Epithelial cell of proximal tubule (primary cell): ENCODE results near the gene YWHAE. TPM values are rescaled to one million over a fixed set of nuclear protein-coding genes. Genes with fewer than 3 reads are reported as not detected.
"Not testable (repeated sequence)": the region's sequence is repeated elsewhere in the genome, so short reads cannot be mapped to it uniquely, and the experiment has no call there.

ENCODE experiments used
- DNase-seq: peaks from one replicate; pipeline ENCODE4 v3.0.0-alpha.2; 2011; ENCODE audit warnings: low read depth
- H3K4me3 ChIP-seq: 2 replicates; pipeline ENCODE4 v1.5.1; 2011; ENCODE audit warnings: low read depth, mild to moderate bottlenecking, low read length
- total RNA-seq: library from RNA; depleted of rRNA; stranded (reverse); fragments of >200 nt; gene quantifications from 2 replicates; pipeline ENCODE4 v1.2.3, GENCODE V29; 2015
- TF ChIP-seq, protein P1 (sequence below): conservative IDR thresholded peaks from 2 replicates; pipeline ENCODE4 v1.5.1; 2012; ENCODE audit warnings: low read depth, mild to moderate bottlenecking, low read length

Gene YWHAE
- total RNA-seq, 1 donor from 2014 or later: 1,239 TPM

DNA sequence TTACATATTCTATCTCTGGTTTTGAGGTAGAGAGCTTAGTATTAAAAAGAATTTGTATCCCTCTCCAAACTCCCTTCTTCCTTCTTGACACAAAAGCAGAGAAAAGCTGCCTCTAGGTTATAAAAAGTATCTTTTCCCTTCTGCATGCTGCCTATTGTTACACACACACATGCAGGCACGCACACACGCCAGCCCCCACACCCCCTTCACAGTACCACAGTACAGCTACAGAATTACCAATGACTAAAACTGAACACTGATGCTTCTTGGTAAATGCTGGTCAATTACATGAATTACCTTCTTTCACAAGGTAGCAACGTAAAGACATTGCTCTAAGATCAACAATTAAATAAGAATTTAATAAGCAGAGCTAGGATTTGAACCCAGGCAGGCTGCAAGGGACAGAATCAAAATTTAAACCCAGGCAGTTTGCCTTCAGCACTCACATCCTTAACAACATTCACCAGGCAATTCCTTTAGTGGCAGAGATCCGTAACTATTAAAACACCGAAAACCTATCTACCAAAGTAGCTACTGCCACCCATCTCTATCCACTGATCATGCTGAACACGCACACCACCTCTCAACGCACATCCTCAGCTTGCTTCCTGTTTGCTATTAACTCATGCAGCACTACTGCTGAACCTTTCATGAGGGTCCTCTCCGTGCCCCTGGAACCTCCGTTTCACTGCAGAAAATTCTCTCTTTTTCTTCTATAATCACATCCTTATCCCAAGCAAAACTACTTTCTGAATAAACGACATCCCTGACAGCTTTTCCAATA, 37.8 kb downstream of the YWHAE start:
- TF ChIP-seq, protein P1, sequence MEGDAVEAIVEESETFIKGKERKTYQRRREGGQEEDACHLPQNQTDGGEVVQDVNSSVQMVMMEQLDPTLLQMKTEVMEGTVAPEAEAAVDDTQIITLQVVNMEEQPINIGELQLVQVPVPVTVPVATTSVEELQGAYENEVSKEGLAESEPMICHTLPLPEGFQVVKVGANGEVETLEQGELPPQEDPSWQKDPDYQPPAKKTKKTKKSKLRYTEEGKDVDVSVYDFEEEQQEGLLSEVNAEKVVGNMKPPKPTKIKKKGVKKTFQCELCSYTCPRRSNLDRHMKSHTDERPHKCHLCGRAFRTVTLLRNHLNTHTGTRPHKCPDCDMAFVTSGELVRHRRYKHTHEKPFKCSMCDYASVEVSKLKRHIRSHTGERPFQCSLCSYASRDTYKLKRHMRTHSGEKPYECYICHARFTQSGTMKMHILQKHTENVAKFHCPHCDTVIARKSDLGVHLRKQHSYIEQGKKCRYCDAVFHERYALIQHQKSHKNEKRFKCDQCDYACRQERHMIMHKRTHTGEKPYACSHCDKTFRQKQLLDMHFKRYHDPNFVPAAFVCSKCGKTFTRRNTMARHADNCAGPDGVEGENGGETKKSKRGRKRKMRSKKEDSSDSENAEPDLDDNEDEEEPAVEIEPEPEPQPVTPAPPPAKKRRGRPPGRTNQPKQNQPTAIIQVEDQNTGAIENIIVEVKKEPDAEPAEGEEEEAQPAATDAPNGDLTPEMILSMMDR: no peak
- DNase-seq: no peak
- no peak overlapping the region for H3K4me3 ChIP-seq

DNA sequence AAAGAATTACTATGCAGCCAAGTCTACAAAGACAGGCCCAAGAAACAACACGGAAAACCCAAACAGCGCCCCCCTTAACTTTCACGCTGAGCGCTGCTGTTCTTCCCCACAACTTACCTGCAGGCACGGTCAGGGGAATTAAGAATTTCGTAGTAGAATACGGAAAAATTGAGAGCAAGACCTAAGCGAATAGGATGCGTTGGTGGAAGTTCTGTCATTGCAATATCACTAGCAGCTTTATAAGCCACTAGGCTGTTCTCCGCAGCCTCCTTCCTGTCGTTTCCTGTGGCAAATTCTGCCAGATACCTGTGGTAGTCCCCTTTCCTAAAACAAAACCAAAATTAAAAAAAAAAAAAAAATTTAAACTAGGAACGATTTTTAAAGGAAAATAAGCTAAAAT, 39.0 kb downstream of the YWHAE start:
- DNase-seq: no peak
- H3K4me3 ChIP-seq: no peak overlapping the region
- TF ChIP-seq, protein P1: no peak

DNA sequence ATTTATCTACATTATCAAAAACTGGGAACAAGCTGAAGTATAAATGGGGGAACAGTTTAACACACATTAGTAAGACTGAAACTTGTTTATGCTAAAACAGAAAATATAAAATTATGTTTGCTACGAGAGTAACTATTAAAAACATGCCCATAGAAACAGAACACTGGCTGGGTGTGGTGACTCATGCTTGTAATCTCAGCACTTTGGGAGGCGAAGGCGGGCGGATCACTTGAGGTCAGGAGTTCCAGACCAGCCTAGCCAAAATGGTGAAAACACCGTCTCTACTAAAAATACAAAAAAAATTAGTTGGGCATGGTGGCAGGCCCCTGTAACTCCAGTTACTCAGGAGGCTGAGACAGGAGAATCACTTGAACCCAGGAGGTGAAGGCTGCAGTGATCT, 39.7 kb downstream of the YWHAE start:
- not testable (repeated sequence) for DNase-seq, H3K4me3 ChIP-seq

DNA sequence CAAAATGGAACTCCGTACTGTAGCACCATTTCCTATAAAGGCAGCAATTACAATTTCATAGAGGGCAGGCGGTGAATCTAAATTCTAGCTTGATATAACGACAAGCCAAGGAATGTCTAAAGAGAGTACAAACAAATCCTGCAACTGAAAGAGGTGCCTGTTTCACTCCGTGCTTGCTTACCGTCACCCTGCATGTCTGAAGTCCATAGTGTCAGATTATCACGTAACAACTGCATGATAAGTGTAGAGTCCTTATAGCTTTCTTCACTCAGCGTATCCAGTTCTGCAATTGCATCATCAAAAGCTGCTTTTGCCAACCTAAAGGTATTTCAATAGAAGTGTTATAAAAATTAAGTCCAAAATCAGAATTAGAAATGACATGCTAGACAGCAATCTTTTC, 46.0 kb downstream of the YWHAE start:
- DNase-seq: no peak
- TF ChIP-seq, protein P1: no peak
- H3K4me3 ChIP-seq: no peak overlapping the region

DNA sequence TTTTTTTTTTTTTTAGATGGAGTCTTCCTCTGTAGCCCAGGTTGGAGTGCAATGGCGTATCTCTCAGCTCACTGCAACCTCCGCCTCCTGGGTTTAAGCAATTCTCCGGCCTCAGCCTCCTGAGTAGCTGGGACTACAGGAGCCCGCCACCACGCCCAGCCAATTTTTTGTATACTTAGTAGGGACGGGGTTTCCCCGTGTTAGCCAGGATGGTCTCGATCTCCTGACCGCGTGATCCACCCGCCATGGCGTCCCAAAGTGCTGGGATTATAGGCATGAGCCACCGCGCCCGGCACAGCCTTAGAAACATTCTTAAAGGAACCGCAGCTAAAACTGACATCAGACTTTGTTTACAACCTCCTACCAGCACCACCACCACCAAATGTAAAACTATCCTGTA, 47.5 kb downstream of the YWHAE start:
- not testable (repeated sequence) for DNase-seq, H3K4me3 ChIP-seq

DNA sequence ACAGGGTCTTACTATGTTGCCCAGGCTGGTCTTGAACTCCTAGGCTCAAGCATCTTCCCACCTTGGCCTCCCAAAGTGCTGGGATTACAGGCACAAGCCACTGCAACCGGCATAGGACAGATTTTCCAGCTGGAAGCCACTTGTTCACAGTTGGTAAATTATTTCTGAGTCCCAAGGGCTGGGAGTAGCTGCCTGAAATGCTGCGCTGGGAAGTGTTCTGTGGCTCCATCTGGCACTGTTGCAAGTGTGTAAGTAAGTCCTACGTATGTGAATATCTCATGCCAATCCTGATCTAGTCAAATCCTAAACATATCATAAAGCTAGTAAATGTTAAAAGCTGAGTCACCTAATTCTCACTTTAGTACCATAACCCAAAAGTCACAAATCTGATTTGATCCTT, 48.1 kb downstream of the YWHAE start:
- TF ChIP-seq, protein P1: no peak
- no peak for DNase-seq
- no peak overlapping the region for H3K4me3 ChIP-seq

DNA sequence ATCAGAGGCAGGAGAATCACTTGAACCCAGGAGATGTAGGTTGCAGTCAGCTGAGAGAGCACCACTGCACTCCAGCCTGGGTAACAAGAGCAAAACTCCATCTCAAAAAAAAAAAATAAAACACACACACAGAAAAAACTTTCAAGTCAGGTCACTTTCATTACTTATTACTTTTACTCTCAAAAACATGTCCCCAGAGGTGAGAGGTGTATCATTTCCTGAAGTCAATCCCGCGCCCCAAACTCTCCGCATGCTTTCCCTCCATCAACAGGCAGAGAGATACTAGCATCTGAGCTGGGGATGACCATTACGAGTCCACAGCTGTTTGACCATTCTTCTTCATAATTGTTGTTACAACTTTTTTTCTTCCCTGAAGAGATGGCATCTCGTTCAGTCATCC, 48.7 kb downstream of the YWHAE start:
- no peak overlapping the region for H3K4me3 ChIP-seq
- DNase-seq: no peak
- TF ChIP-seq, protein P1: no peak

DNA sequence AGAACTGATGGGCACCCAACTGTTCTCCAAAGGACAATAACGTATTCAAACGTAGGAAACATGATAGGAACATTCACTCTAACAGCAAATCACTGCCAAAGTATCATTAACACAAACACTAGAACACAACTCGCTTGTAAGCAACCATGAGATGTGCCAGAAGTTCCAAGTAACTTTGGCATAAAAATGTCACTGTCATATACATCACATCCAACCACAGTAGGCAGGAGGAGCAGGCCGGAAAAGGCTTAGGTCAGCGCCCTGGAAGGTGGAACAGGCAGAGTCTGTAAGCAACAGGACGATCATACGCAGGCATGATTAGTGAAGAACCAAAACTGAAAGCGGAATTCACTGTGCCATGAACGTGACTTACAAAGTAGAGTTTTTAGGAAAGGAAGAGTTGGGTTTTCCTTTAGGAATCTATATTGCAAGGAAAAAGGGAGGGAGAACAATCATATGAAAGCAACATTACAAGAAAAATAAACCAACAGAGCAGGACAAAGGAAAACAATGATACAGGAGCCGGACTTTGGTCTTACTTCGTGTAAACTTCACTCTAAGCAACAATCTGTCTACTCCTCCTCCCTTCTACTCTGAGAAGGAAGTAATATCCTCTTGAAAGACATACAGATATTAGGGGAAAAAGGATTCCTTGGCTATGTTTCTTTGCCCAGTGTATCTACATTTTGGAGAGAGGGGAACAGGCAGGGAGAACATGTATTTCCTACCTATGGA, 52.3 kb downstream of the YWHAE start:
- DNase-seq: peak; percentile 23
- H3K4me3 ChIP-seq: peak overlapping the region; percentile 31
- TF ChIP-seq, protein P1: no peak
